BE2C (cell line): ENCODE measurements around the gene LYZL4.

Experiments used
- DNase-seq: peaks from one replicate; pipeline ENCODE4 v3.0.0-alpha.2; 2020
- H3K27me3 ChIP-seq: fragments of 250-450 bp; sonication (Bioruptor Pico); 2 replicates; pipeline ENCODE4 v1.5.1; 2020; ENCODE audit warnings: mild to moderate bottlenecking
- H3K36me3 ChIP-seq: fragments of 250-450 bp; sonication (Bioruptor Pico); 2 replicates; pipeline ENCODE4 v1.5.1; 2020; ENCODE audit warnings: mild to moderate bottlenecking
- H3K4me1 ChIP-seq: fragments of 250-450 bp; sonication (Bioruptor Pico); 2 replicates; pipeline ENCODE4 v1.5.1; 2020
- H3K4me3 ChIP-seq: 2 replicates; pipeline ENCODE4 v1.5.1; 2011; ENCODE audit warnings: low read depth, low read length
- H3K9me3 ChIP-seq: fragments of 250-450 bp; sonication (Bioruptor Pico); 2 replicates; pipeline ENCODE4 v1.5.1; 2020
- CTCF ChIP-seq: IDR thresholded peaks from 2 replicates; pipeline ENCODE4 v1.5.1; 2012; ENCODE audit warnings: mild to moderate bottlenecking, low read depth, low read length

Gene LYZL4

GRCh38 chr3:42366550-42366949 lies 43.9 kb downstream of the LYZL4 start:
- no peak for TF ChIP-seq CTCF
- Histone ChIP-seq H3K36me3 (no peaks in the 10 kb centered on the region), H3K4me1 (no peaks in the 10 kb centered on the region), H3K9me3 (no peaks in the 10 kb centered on the region), H3K4me3 (no peak overlapping the region), H3K27me3 (no peaks in the 10 kb centered on the region)
- no peak for DNase-seq

DNA sequence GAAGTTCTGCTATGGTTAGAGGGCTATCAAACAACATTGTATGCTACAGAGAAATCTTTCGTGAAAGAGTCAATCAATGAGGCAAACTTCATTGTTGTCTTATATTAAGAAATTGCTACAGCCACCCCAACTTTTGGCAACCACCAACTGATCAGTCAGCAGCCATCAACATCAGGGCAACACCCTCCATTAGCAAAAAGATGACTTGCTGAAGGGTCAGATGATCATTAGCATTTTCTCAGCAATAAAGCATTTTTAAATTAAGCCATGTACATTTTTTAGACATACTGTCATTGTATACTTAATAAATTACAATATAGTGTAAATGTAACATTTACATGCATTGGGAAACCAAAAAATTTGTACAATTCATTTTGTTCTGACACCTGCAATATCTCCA lies 53.1 kb downstream of the LYZL4 start:
- Histone ChIP-seq H3K36me3 (no peaks in the 10 kb centered on the region), H3K4me3 (no peak overlapping the region), H3K4me1 (no peaks in the 10 kb centered on the region), H3K9me3 (no peaks in the 10 kb centered on the region), H3K27me3 (no peaks in the 10 kb centered on the region)
- no peak for TF ChIP-seq CTCF
- no peak for DNase-seq

DNA sequence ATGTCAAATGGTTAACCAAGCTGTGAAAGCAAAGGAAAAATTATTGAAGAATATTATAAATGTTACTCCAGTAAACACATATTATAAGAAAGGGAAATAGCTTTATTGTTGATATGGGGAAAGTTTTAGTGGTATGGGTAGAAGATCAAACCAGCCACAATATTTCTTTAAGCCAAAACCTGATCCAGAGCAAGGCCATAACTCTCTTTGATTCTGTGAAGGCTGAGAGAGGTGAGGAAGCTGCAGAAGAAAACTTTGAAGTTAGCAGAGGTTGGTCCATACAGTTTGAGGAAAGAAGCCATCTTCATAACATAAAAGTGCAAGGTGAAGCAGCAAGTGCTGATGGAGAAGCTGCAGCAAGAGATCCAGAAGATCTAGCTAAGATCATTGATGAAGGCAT lies 54.8 kb downstream of the LYZL4 start:
- no peak for DNase-seq
- H3K27me3 ChIP-seq, result no peaks in the 10 kb centered on the region
- TF ChIP-seq CTCF, result no peak
- no peak overlapping the region for H3K4me3 ChIP-seq
- no peaks in the 10 kb centered on the region for H3K4me1 ChIP-seq
- no peaks in the 10 kb centered on the region for H3K9me3 ChIP-seq
- no peaks in the 10 kb centered on the region for H3K36me3 ChIP-seq

DNA sequence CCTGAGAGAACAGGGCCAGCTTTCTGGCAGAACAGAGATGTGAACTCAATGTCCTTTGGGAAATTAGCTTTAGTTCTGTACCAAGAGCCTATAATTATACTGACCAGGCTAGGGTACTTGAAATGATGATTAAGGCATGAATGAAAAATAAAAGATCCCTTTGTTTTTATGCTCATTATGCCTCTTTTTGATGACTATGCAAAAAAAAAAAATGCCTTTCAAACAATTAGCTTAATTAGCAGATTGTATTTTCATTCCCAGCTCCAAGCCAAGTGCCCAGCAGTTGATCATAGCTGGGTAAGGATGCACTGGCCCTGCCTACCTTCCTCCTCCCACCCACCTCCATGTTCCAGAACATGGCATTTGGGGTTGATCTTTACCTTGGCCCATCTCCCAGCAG lies 56.8 kb downstream of the LYZL4 start:
- Histone ChIP-seq H3K27me3 (no peaks in the 10 kb centered on the region), H3K4me3 (no peak overlapping the region), H3K36me3 (no peaks in the 10 kb centered on the region), H3K4me1 (no peaks in the 10 kb centered on the region), H3K9me3 (no peaks in the 10 kb centered on the region)
- DNase-seq, result no peak
- TF ChIP-seq CTCF, result no peak

- TF ChIP-seq CTCF, result no peak
- H3K4me3 ChIP-seq, result no peak overlapping the region
- H3K36me3 ChIP-seq, result no peaks in the 10 kb centered on the region
- no peaks in the 10 kb centered on the region for H3K27me3 ChIP-seq
- no peaks in the 10 kb centered on the region for H3K9me3 ChIP-seq
- no peaks in the 10 kb centered on the region for H3K4me1 ChIP-seq
- DNase-seq, result no peak
Observed at GRCh38 chr3:42351207-42351606, 59.2 kb downstream of the LYZL4 start.

- TF ChIP-seq CTCF, result no peak
- Histone ChIP-seq H3K36me3 (no peaks in the 10 kb centered on the region), H3K9me3 (no peaks in the 10 kb centered on the region), H3K27me3 (no peaks in the 10 kb centered on the region), H3K4me3 (no peak overlapping the region), H3K4me1 (no peaks in the 10 kb centered on the region)
- no peak for DNase-seq
Observed at GRCh38 chr3:42349765-42350594, 60.4 kb downstream of the LYZL4 start.
